Epithelial cell of prostate (primary cell): ENCODE measurements around the gene PLCH1.
"Not testable (repeated sequence)": the region's sequence is repeated elsewhere in the genome, so short reads cannot be mapped to it uniquely, and the experiment has no call there.

Source experiments
- DNase-seq: peaks from one replicate; pipeline ENCODE4 v3.0.0-alpha.2; 2011; ENCODE audit warnings: low read depth, low spot score
- H3K27ac ChIP-seq: fragments of 450-650 bp; 2 replicates; pipeline ENCODE4 v1.5.1; 2017; ENCODE audit warnings: mild to moderate bottlenecking

Gene PLCH1

GRCh38 chr3:155651489-155652218 lies 93.2 kb downstream of the PLCH1 start:
- DNase-seq = no peak
- H3K27ac ChIP-seq = no peak overlapping the region

GRCh38 chr3:155648013-155648591 lies 96.8 kb downstream of the PLCH1 start:
- no peak overlapping the region for H3K27ac ChIP-seq
- no peak for DNase-seq

GRCh38 chr3:155647206-155647605 lies 97.7 kb downstream of the PLCH1 start:
- DNase-seq = no peak
- no peak overlapping the region for H3K27ac ChIP-seq

- DNase-seq = no peak
- H3K27ac ChIP-seq = no peak overlapping the region
Observed at GRCh38 chr3:155646669-155647068, 98.2 kb downstream of the PLCH1 start.

- no peak overlapping the region for H3K27ac ChIP-seq
- DNase-seq = no peak
Observed at GRCh38 chr3:155646128-155646527, 98.7 kb downstream of the PLCH1 start.

GRCh38 chr3:155643581-155644165 lies 101.2 kb downstream of the PLCH1 start:
- DNase-seq = no peak
- H3K27ac ChIP-seq = no peak overlapping the region

- no peak for DNase-seq
- no peak overlapping the region for H3K27ac ChIP-seq
Observed at GRCh38 chr3:155641956-155642355, 102.9 kb downstream of the PLCH1 start.

GRCh38 chr3:155640098-155640497 lies 104.8 kb downstream of the PLCH1 start:
- H3K27ac ChIP-seq = no peak overlapping the region
- DNase-seq = no peak

- no peak for DNase-seq
- H3K27ac ChIP-seq = no peak overlapping the region
Observed at GRCh38 chr3:155639462-155640055, 105.3 kb downstream of the PLCH1 start.

- DNase-seq, H3K27ac ChIP-seq: not testable (repeated sequence)
Observed at GRCh38 chr3:155638461-155638860, 106.4 kb downstream of the PLCH1 start.

- no peak for DNase-seq
Observed at GRCh38 chr3:155637567-155637966, 107.3 kb downstream of the PLCH1 start.

GRCh38 chr3:155635056-155635455 lies 109.8 kb downstream of the PLCH1 start:
- no peak overlapping the region for H3K27ac ChIP-seq
- DNase-seq = no peak

More at GRCh38 chr3:155637567-155637966, 107.3 kb downstream of the PLCH1 start:
- H3K27ac ChIP-seq = no peak overlapping the region

GRCh38 chr3:155634121-155634719 lies 110.7 kb downstream of the PLCH1 start:
- H3K27ac ChIP-seq = no peak overlapping the region
- no peak for DNase-seq

- DNase-seq = no peak
- no peak overlapping the region for H3K27ac ChIP-seq
Observed at GRCh38 chr3:155631323-155632019, 113.4 kb downstream of the PLCH1 start.

- DNase-seq = no peak
- H3K27ac ChIP-seq = no peak overlapping the region
Observed at GRCh38 chr3:155629556-155629955, 115.3 kb downstream of the PLCH1 start.

GRCh38 chr3:155629056-155629455 lies 115.8 kb downstream of the PLCH1 start:
- no peak overlapping the region for H3K27ac ChIP-seq
- DNase-seq = no peak

- H3K27ac ChIP-seq, DNase-seq: not testable (repeated sequence)
Observed at GRCh38 chr3:155622647-155623046, 122.2 kb downstream of the PLCH1 start.

- H3K27ac ChIP-seq, DNase-seq: not testable (repeated sequence)
Observed at GRCh38 chr3:155620552-155620951, 124.3 kb downstream of the PLCH1 start.

GRCh38 chr3:155619118-155619915 lies 125.6 kb downstream of the PLCH1 start:
- no peak overlapping the region for H3K27ac ChIP-seq
- DNase-seq = no peak
